HepG2 (cell line): Measurements from ENCODE around the gene NOL8. TPM values are rescaled to one million over a fixed set of nuclear protein-coding genes. Genes with fewer than 3 reads are reported as not detected.

Experiments
- ARID5B ChIP-seq: IDR thresholded peaks from 2 replicates; pipeline ENCODE4 v1.4.0; 2020; ENCODE audit warnings: mild to moderate bottlenecking, missing genetic modification reagents
- ATF7 ChIP-seq, 2 experiments: fragments of 450-650 bp in 1 of 2; sonication (generic) in 1 of 2; formaldehyde crosslinking in 1 of 2; IDR thresholded peaks; 2 replicates each; pipeline versions ENCODE4 v1.4.0 to v1.6.1; 2016 to 2020; ENCODE audit warnings: antibody characterized with exemption in 1 of 2, mild to moderate bottlenecking in 1 of 2, missing genetic modification reagents in 1 of 2
- BRD4 ChIP-seq: sonication (generic); formaldehyde crosslinking; IDR thresholded peaks from 2 replicates; pipeline ENCODE4 v1.4.0; 2020; ENCODE audit warnings: missing genetic modification reagents
- CTCF ChIP-seq: sonication (generic); formaldehyde crosslinking; IDR thresholded peaks from 2 replicates; pipeline ENCODE4 v1.5.0; 2020; ENCODE audit warnings: mild to moderate bottlenecking, missing genetic modification reagents, moderate library complexity
- DRAP1 ChIP-seq: IDR thresholded peaks from 2 replicates; pipeline ENCODE4 v1.6.1; 2016; ENCODE audit warnings: missing genetic modification reagents, missing compliant biosample characterization
- FOSL2 ChIP-seq: sonication (generic); formaldehyde crosslinking; IDR thresholded peaks from 2 replicates; pipeline ENCODE4 v1.4.0; 2020; ENCODE audit warnings: missing genetic modification reagents
- HIC2 ChIP-seq: sonication (generic); formaldehyde crosslinking; IDR thresholded peaks from 2 replicates; pipeline ENCODE4 v1.9.0; 2022; ENCODE audit warnings: low read depth, missing genetic modification reagents
- HNRNPLL ChIP-seq: fragments of 200-400 bp; formaldehyde crosslinking; IDR thresholded peaks from 2 replicates; pipeline ENCODE4 v1.6.1; 2017; ENCODE audit warnings: mild to moderate bottlenecking, low read depth, low read length; ENCODE audit not compliant: poor library complexity, severe bottlenecking
- ISX ChIP-seq: sonication (generic); formaldehyde crosslinking; conservative IDR thresholded peaks from 2 replicates; pipeline ENCODE4 v1.5.0; 2020; ENCODE audit warnings: missing genetic modification reagents
- PRPF4 ChIP-seq: fragments of 200-400 bp; formaldehyde crosslinking; IDR thresholded peaks from 2 replicates; pipeline ENCODE4 v1.6.1; 2016; ENCODE audit warnings: low read length, low read depth; ENCODE audit not compliant: poor library complexity, severe bottlenecking
- SOX6 ChIP-seq, 2 experiments: fragments of 450-650 bp in 1 of 2; sonication (generic) in 1 of 2; formaldehyde crosslinking in 1 of 2; IDR thresholded peaks; 2 replicates each; pipeline versions ENCODE4 v1.4.0 to v1.6.1; 2017 to 2020; ENCODE audit warnings: antibody characterized with exemption in 1 of 2, mild to moderate bottlenecking in 1 of 2, missing genetic modification reagents in 1 of 2
- SRF ChIP-seq: IDR thresholded peaks from 2 replicates; pipeline ENCODE4 v1.6.1; 2011; ENCODE audit warnings: mild to moderate bottlenecking, low read depth, low read length, moderate library complexity
- SRSF9 ChIP-seq: fragments of 200-400 bp; formaldehyde crosslinking; IDR thresholded peaks from 2 replicates; pipeline ENCODE4 v1.6.1; 2018; ENCODE audit warnings: borderline replicate concordance, mild to moderate bottlenecking, low read depth, low read length; ENCODE audit not compliant: insufficient read depth, poor library complexity, severe bottlenecking
- TOPORS ChIP-seq: sonication (generic); formaldehyde crosslinking; IDR thresholded peaks from 2 replicates; pipeline ENCODE4 v1.8.0; 2023; ENCODE audit warnings: mild to moderate bottlenecking, missing genetic modification reagents
- ZEB1 ChIP-seq: IDR thresholded peaks from 2 replicates; pipeline ENCODE4 v1.6.1; 2012; ENCODE audit warnings: mild to moderate bottlenecking, low read depth, inconsistent platforms; ENCODE audit not compliant: insufficient replicate concordance
- ZFP37 ChIP-seq: sonication (generic); formaldehyde crosslinking; IDR thresholded peaks from 2 replicates; pipeline ENCODE4 v1.4.0; 2020; ENCODE audit warnings: missing genetic modification reagents, borderline replicate concordance
- ZMAT3 ChIP-seq: sonication (generic); formaldehyde crosslinking; conservative IDR thresholded peaks from 2 replicates; pipeline ENCODE4 v1.7.0; 2021; ENCODE audit warnings: missing genetic modification reagents
- ZNF446 ChIP-seq: sonication (generic); formaldehyde crosslinking; IDR thresholded peaks from 2 replicates; pipeline ENCODE4 v1.5.0; 2020; ENCODE audit warnings: mild to moderate bottlenecking, missing genetic modification reagents
- ZNF639 ChIP-seq: conservative IDR thresholded peaks from 2 replicates; pipeline ENCODE4 v1.6.1; 2018; ENCODE audit warnings: missing genetic modification reagents
- ZNF816 ChIP-seq: sonication (generic); formaldehyde crosslinking; IDR thresholded peaks from 2 replicates; pipeline ENCODE4 v1.8.0; 2022; ENCODE audit warnings: missing genetic modification reagents, mild to moderate bottlenecking, borderline replicate concordance
- polyA plus RNA-seq, 8 experiments: library from polyadenylated mRNA; depleted of rRNA in 3 of 8; stranded (reverse) in 7 of 8; unstranded in 1 of 8; fragments of >200 nt; fragmentation: Illumina TruSeq in 4 of 8; extraction: Trizol in 4 of 8; gene quantifications; 2 replicates each; pipeline versions ENCODE4 v1.2.1 to v1.2.3, GENCODE V29; 2011 to 2016; ENCODE audit warnings: low read depth in 4 of 8, missing spikeins in 1 of 8, mixed read lengths in 1 of 8; ENCODE audit not compliant: insufficient read depth in 1 of 8
- total RNA-seq, 5 experiments: library from RNA; depleted of rRNA; stranded (reverse); fragments of >200 nt; fragmentation: Illumina TruSeq; extraction: Trizol; gene quantifications; 2 replicates each; pipeline ENCODE4 v1.2.3, GENCODE V29; 2016; ENCODE audit warnings: low read depth in 1 of 5

NOL8 gene
- total and polyA plus RNA-seq, 2 of the 13 experiments (the other 11 are each of a cell fraction or from before 2014, with no cell fraction given): 12.8 to 36.3 TPM

- TF ChIP-seq DRAP1: no peak
- no peak for TF ChIP-seq ZNF446 (CRISPR knock-in tag)
- no peak for TF ChIP-seq PRPF4
- TF ChIP-seq FOSL2 (CRISPR knock-in tag): no peak
- TF ChIP-seq ZNF816 (CRISPR knock-in tag): no peak
- no peak for TF ChIP-seq ZNF639 (CRISPR knock-in tag)
- peak; percentile 44; the same call in 1 of the 2 replicates for TF ChIP-seq BRD4 (CRISPR knock-in tag)
- TF ChIP-seq TOPORS (CRISPR knock-in tag): no peak
- no peak for TF ChIP-seq SOX6 (IDR thresholded peaks at IDR 0.05)
- TF ChIP-seq SOX6 (CRISPR knock-in tag; IDR thresholded peaks at IDR 0.05): no peak
- TF ChIP-seq ZMAT3: no peak
- no peak for TF ChIP-seq ZEB1
- no peak for TF ChIP-seq ISX
- no peak for TF ChIP-seq ARID5B (CRISPR knock-in tag)
- no peak for TF ChIP-seq SRSF9
- no peak for TF ChIP-seq HNRNPLL
- TF ChIP-seq CTCF (CRISPR knock-in tag): no peak
- no peak for TF ChIP-seq SRF
- TF ChIP-seq ATF7 (IDR thresholded peaks at IDR 0.05): no peak
- TF ChIP-seq ATF7 (CRISPR knock-in tag; IDR thresholded peaks at IDR 0.05): 0 out of 2 replicates have a peak, but pooled peaks have one; percentile 17
- TF ChIP-seq ZFP37 (CRISPR knock-in tag): no peak
- 0 out of 2 replicates have a peak, but pooled peaks have one; percentile 43 for TF ChIP-seq HIC2
These were observed 896 bp upstream of the NOL8 start (continued) for GRCh38 chr9:92325991-92326500.
